GM18498 (cell line): Measurements from ENCODE around the gene TPM1.

ENCODE experiments used
- ATAC-seq: cut with Tn5 transposase; IDR thresholded peaks from one replicate; pipeline ENCODE4 v1.9.1; 2021; ENCODE audit warnings: mild to moderate bottlenecking, moderate library complexity; ENCODE audit not compliant: unreplicated experiment

TPM1 gene

DNA sequence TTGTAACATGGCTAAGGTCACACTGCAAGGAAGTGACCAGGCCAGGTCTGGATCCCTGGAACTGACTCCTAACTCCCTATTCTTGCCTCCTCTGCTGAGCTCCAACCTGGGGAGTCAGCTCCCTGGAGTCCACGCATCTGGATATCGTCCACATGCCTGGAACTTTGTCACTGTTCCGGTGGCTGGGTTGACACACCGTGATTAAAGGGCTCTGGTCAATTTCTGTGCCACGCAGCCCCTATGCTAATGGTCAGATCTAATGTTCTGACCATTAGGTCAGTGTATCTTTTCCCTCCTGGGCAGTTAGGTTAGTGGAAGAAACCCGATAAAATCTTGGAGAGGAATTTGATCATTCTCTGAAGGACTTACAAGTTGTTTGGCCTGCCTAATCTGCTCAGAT is 1.6 kb upstream of the TPM1 start:
- ATAC-seq = no peak

DNA sequence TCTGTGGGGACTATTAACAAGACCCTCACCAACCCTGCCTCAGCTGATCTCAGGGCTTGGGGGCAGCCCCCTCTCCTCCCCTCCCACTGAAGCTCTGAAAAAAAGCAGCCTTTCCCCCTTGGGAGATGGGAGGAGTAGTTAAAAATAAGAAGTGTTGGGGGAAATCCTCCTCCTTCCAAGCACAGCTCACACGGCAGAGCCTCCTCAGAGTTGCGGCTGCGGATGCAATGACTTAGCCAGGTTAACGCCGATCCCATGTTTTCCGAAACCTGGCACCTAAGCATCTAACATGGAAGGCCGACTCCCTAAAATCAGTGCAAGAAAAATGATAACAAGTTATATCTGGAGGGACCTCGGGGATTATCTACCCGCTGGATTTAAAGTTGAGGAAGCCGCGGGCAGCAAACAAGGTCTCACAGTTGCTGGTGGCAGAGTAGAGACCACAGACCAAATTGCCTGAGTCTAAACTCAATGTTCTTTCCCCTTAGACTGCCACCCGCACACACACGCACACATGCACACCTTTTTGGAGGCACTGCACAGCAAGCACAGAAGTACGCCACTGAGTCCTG is 1.1 kb upstream of the TPM1 start:
- ATAC-seq = no peak

DNA sequence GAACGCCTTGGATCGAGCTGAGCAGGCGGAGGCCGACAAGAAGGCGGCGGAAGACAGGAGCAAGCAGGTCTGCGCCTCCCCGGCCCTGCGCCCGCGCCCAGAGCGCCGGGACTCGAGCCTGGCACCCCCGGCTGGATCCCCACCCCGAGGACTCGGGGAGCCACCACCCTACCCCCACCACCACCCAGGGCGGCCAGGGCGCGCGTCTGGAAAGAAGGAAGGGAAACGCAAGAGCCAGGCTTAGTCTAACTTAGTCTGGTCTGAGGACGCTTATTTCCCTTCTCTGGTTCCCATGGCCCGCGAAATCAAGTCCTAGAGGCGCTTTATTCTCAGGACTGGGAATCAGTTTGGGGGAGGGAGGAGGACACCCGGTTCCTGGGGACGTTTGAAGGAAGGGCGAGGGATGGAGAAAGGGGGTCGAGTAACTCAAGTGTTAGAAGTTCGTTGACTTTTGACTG is 359 bp downstream of the TPM1 start:
- ATAC-seq = no peak

DNA sequence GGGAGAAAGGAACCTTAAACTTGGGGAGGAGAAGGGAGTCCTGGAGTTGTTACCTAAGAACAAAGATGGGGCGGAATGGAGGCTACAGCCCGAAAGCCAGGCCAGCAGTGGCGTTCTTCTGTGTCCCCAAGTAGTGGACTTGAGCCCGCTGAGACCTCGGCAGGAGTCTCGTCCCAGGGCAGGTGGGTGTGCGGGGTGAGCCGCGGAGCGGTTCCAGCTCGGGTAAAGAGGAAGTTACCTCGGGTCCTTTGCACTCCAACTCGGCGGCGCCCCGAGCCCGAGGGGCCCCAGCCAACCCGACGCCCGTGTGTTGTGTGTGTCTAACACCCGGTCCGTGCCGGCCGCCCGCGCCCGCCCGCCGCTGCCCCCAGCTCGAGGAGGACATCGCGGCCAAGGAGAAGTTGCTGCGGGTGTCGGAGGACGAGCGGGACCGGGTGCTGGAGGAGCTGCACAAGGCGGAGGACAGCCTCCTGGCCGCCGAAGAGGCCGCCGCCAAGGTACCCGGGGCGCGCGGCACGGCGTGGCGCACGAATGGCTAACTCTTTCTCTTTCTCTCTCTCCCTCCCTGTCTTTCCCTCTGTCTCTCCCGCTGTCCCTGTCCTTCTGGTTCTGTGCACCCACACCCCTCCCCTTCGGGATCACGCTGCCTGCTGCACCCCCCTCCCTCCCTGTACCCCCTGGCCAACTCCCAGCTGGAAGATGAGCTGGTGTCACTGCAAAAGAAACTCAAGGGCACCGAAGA is 959 bp downstream of the TPM1 start:
- ATAC-seq = no peak

DNA sequence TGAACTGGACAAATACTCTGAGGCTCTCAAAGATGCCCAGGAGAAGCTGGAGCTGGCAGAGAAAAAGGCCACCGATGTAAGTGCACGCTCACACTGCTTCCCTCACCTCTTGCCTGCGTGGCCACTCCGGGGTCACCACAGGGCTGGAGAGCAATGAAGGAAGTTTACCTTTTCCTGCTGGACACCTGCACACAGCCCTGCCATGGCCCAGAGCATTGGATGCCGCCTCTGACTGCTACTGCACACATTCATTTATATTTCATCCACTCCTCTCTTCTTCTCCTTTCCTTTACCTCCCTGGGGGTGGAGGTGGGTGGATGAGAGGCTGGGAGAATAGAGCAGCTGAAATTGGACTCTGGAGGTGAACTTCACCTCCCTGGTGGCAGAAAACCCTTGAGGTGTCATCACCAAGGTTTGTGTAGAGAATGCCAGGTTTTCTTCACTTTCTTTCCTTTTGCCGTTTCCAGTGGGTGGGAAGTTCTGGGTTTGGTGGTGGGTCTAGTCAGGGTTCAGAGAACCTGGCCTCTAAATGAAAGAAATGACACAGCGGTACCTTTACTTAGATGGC is 1.6 kb downstream of the TPM1 start:
- no peak for ATAC-seq

DNA sequence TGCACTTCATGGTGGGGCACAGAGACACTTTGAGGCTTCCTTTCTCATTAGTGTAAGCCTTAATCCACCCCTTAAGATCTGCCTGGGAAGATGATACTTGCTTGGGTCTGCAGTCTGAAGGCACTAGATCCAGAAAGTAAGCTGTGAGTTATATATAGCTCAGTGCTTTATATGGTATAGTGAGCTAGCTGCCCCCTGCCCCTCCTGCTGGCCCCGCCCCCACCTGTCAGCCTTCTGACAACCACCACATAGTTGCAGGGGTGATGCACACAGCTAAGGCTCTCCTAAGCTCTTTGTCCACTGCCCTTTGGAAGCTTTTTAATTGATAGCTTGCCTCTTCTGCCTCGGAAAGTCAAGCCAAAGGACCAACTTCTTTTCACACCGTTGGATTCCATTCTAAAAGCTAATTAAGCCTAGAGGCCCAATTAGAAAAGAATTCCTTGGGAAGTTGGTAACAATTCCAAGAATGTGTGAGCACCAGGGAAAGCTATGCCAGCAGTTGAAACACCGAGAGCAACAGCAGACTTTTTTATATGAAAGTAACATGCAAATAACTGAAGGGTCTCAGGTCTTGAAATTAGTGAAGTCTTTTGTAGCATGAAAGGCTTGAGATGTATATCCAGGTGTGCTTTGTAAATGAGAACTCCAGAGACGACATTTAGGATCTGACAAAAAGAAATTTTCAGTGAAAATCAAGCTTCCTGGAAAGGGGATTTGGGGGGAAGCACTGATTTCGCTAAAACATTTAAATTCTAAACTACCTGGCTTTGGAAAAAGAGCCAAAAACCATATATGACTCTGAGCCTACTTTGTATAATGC is 2.3 kb downstream of the TPM1 start:
- no peak for ATAC-seq

DNA sequence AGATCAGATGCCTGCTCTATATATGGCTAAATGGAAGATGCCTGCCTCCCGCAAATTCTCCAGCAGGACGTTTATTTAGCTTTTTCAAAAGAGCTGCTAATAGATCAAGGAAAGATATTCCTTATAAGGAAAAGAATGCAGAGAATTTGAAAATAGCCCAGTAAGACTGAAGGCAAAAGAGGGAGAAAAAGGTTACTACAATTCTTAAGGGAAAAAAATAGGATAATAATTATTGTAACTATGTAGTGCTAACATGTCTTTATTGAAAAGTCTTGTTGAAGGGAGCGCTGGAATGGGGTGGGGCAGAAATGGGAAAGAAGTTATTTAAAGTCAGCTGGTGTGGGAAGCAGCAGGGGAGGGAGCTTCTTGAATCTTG is 2.9 kb downstream of the TPM1 start:
- ATAC-seq = no peak

DNA sequence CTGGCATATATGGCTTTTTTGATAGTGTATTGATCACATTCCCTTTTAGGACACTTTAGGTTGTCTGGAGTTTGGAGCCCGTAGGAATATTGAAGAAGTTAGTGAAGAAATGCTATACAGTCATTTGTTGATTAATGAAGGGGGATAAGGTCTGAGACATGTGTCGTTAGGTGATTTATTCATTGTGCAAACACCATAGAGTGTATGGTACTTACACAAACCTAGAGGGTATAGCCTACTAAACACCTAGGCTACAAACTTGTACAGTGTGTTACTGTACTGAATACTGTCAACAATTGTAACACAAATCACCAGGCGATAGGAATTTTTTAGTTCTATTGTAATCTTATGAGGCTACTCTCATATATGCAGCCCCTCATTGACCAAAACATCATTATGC is 3.3 kb downstream of the TPM1 start:
- ATAC-seq = no peak

DNA sequence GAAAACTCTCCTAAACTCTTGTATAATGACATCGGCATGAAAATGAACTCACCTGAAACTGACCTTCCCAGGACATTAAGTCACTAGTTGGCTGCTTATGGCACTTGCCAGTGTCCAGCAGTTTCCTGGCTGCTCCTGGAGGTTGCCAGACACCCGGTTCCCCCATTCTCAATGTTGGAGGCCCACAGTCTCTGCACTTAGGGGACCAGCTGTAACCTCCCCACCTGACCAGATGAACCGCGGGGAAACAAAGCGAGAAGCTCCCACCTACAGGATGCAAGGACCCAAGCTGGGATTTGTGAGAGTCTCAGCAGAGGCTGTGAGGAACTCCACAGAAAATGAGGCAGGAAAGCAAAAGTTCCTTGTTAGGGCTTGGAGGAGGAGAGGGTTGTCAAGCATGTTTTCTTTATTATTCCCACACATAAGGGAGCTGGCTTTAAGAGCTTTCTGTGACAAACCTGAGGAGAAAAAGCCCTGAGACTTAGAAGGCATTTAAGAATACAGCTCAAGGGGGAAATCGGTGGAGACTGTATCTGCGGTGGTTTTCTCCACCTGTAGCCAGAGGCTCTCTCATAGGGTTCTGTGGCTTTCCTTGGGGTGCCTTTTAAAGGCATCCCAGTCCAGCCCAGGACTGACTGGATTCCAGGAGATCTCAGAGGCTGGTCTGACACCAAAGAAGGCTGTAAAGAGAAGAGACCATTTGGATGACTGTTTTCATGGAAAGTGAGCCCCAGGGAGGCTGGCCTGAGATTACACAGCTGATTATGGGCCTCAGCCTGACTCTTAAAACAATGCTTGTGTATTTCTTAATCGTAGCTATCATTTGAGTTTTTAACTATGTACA is 4.6 kb downstream of the TPM1 start:
- no peak for ATAC-seq

DNA sequence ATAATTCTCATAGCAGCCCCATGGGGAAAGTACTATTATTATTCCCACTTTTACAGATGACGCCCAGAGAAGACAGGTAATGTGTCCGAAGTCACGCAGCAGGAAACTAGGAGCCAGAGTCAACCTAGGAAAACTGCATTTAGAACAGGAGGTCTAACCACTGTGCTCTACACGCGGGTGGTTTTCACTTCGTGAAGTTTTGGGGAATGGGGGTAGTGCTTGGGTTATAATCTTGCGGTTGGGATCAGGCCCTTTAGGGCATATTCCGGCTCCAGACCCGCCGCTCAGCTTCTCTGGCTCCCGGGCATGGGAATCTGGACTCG is 5.2 kb downstream of the TPM1 start:
- no peak for ATAC-seq

DNA sequence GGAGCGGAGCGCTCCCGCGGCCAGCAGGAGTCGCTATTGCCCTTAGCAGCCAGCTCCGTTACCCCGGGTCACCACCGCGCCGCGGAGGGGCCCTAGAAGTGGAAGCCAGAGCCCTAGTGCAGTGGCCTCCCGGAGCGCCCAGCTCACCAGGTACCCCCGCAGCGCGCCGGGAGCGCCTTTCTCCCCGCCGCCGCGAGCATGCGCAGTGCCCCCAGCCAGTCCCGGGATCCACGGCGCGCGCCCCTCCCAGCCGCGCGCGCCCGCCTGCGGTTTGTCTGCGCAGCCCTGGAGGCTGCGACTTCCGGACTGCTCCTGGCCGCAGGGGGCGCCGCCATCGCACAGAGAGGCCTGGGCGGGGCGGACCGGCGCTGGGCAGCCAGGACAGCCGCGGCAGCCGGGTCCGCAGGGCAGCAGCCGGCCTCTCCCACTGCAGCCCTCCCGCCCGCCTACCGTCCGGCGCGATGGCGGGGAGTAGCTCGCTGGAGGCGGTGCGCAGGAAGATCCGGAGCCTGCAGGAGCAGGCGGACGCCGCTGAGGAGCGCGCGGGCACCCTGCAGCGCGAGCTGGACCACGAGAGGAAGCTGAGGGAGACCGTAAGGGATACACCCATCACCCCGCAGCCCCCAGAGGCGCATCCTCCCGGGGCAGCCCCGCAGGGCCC is 5.7 kb downstream of the TPM1 start:
- peak; percentile 89 for ATAC-seq

DNA sequence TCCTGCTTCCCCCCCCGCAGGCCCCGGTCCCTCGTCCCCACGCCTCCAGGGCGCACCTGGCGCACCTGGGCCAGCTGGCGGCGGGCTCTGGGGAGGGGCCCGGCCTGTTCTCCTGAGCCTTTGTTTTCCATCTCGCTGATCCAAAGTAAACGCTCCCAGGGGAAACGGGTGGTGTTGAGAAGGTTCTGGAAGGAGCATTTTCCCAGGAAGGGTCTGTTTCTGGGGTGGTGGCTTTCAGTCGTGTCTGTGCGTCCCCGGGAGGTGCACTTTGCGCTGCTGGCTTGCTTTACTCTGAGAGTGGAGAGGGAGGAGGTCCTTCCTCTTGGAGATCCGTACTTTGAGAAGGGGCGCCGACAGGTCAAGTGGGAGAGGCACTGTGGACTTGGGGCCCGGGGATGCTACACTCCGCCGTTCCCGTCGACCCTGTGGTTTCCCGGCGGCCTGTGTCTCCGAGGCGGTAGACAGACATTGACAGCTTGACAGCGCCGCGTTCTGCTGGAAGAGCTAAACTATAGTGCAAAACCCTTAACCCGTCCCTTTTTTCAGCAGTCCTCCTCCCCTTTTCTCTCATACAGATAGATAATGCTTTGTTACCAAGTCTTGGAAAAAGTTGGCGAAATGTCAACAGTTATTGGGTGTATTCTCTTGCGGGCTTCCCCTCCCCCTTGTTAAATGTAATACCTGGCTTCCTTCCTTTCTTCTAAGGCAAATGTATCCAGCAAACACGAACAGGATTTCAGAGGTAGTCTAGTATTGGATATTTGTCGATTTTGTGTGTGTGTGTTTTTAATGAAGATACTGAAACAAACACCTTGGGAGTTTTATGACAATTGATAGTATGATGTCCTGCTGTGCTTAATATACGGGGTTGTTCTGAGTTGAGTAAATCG is 6.5 kb downstream of the TPM1 start:
- peak; percentile 12 for ATAC-seq

DNA sequence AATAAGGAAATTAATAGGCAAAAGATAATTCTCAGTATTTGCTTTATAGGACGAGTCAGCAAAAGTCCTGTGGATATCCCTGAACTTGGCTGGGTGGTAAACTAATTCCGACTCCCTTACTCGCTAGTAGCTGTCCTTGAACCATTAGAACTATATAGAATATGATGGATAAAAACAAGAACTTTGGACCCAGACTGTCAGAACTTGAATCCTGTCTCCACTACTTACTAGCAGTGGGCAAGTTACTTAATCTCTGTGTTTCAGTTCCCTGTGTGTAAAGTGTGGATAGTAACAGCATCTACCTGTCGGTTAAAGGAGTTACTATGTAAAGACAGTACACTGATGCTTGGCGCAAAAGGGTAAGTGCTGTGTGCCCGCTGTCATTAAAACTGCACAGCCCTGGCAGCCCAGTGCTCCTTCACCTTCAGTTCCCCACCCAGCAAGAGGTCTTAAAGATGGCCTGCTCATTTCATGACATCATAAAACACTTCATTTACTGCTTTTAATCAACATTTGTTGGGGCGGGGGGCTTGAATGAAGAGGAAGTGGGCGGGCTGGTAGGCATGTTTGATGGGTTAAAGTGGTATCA is 7.3 kb downstream of the TPM1 start:
- ATAC-seq = no peak

DNA sequence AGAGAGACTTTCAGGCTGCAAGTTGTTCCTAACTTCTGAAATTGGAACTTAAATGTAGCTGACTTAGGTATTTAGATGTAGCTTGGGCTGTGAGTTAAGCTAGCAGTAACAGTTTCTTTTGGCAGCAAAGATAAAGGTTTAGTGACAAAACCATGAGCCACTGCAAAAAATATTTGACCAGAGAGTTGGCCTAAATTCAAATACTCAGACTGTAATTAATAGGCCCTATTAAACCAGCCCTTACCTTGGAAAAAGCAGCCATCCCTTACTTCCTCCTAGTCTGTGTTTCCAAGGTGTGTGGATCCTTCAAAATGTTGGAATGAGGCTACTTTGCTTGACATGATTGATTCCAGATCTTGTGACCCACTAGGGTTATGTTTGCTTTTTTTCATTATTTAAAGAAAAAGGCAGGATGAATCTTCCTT is 8.2 kb downstream of the TPM1 start:
- no peak for ATAC-seq

DNA sequence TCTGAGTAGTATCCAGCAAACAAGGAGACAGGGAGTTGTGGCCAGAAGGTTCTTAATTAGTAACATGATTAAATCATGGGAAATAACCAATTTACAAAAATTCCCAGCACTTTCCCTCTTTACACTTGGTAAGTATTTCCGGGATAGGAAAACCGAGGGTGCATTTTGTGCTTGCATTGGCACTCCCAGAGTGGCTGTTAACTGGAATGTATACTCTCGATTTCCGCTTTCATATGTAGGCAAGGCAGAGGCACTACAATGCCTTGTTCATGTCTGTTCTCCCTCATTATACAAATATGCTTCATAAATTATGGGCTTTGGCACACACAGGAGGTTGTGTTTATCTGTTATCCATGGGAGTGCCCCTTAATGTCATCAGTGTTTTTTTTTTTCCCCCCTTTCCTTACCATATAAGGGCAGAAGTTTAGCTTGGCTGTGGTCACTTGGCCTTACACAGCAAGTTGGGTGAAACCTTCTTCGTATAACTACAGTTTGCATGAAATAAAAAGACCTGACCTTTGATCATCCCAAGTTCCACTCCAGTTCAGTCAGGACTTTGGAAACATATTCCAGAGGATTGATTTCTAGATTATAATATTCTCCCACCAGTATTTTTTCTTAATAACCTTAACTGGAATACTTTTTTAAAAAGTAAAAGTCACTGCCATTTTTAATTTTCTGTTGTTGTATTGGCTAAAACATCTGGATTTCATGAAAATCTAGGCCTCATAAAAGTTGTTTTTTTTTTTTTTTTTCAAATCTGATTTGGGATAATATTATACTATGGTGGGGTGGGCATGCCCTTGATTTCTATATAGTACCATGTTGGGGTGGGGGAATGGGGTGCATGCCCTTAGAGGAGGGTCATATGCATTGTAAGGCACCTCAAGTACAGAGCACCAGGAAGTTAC is 8.9 kb downstream of the TPM1 start:
- no peak for ATAC-seq

DNA sequence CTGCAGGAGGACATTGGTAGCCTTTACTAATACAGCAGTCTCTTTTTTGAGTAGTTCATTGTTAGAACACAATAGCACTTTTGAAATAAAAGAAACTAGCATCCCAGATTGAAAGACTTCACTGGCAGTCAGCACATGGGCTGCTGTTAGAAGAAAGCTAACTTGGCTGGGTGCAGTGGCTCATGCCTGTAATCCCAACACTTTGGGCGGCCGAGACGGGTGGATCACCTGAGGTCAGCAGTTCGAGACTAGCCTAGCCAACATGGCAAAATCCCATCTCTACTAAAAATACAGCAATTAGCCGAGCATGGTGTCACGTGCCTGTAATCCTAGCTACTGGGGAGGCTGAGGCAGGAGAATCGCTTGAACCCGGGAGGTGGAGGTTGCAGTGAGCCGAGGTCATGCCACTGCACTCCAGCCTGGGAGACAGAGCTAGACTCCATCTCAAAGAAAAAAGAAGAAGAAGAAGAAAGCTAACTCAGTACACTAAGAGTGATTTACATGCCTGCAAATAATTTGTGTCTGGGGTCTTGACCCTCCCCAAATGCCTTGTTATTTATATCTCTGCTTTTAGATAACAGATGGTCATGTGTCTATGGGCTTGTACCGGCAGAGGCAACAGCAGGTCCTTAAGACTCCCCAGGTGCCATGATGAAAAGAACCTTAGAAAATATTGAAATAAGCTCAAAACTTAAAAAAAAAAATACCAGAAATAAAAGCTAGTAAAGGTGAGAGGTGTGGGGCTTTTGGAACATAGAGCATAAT is 9.7 kb downstream of the TPM1 start:
- ATAC-seq = no peak

DNA sequence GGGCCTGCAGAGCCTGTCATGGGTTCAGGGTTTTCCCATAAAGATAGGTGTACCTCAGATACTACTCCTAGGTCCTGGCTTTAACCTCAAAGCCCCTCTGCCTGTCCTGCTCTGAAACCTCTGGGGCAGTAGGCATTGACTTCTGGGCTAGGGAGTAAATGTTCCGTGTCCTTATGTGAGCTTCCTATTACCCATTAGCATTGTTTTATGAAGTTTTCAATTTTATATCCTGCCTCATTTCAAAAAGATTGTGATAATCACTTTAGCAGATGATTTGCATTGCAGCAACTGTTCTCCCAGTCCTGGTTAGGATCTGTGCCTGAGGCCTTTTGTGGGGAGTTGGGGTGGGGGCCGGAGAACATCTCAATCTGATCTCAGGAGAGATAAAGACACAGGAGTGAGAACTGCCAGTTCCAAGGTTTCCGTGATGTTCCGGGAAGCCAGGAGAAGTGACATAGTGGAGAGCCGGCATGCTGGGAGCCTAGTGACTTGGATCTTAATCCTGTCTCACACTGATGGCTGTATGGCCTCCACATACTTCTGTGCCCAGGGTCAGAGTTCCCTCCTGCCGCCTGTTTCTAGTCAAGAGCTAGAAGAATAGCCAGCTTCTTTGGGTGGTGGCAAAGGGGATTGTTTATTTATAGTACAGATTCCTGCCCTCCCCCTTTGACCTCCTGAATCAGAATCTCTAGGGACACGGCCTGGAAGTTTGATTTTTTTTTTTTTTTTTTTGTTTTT is 10.6 kb downstream of the TPM1 start:
- no peak for ATAC-seq
